Ureter (tissue), 1 donor: ENCODE data around the gene HBS1L. TPM values are rescaled to one million over a fixed set of nuclear protein-coding genes. Genes with fewer than 3 reads are reported as not detected.

Experiments used
- DNase-seq: peaks from one replicate; pipeline ENCODE4 v3.0.0-alpha.2; 2020; ENCODE audit warnings: low spot score
- total RNA-seq: library from RNA; stranded (reverse); gene quantifications from one replicate; pipeline ENCODE4 v1.2.4, GENCODE V29; 2023
- donor health status: DM: yes; HTN: yes; CAD: no.

Gene HBS1L
- total RNA-seq, 1 donor from 2014 or later: 61.2 TPM

DNA sequence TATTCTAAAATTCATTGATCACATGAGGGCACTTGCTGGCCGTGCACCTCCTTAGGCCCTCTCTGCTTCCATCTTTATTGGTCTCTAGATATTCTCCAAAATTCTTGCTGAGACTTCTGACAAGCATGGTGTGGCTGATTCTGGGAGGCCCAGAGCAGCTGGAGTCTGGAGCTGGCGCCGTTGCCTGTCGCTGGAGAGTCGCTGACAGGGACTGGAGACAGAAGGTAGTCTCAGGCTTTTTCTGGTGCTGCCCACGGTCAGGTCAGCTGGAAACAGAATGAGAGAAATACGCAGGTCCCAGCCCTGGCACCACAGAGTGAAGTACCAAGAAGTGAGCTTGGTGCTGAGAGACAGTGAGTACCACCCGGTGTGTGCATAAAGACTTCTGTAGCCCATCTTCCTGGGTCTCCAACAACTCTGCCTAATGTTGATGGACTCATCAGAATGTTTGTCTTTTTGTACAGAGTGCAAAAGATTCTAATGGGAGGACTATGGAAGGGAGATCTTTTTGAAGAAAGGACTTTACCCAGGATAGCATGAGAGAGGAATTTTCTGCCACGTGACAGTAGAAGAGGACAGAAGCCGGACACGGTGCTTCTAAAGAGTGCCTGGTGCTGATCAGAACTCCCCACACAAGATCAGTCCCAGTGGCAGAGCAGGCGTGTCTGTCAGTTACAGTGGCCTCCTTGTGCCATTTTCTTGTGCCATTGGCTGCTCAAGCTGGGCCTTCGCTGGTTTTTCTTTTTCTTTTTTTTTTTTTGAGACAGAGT, 102.9 kb downstream of the HBS1L start:
- DNase-seq: no peak

DNA sequence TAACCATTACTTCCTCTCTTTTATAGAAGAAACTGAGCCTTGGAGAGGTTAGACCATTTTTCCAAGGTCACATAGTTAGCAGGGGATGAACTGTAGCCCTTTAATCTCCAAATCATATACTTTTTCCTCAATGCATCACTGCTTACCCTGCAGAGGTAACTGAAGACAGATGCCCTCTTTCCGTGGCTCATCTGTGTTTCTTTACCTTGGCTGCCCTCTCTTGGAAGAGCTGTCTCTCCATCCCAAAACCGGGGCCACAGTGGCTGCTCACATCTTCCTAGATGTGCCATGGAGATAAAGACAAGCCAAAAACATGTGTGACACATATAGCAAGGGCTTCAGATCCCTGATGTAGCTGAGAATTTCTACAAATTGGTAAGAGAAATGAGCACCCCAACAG, 104.1 kb downstream of the HBS1L start:
- no peak for DNase-seq

- no peak for DNase-seq
These were observed 104.7 kb downstream of the HBS1L start, which contains the start of gene ALDH8A1 for GRCh38 chr6:134949927-134950326. Gene ALDH8A1, minus strand, starts transcription at chr6:134950101. Its CDS starts 48 bp downstream, at chr6:134950053.

- DNase-seq: no peak
These were observed 105.9 kb downstream of the HBS1L start for GRCh38 chr6:134948691-134949090.

- DNase-seq: no peak
These were observed 106.5 kb downstream of the HBS1L start for GRCh38 chr6:134948142-134948541.

DNA sequence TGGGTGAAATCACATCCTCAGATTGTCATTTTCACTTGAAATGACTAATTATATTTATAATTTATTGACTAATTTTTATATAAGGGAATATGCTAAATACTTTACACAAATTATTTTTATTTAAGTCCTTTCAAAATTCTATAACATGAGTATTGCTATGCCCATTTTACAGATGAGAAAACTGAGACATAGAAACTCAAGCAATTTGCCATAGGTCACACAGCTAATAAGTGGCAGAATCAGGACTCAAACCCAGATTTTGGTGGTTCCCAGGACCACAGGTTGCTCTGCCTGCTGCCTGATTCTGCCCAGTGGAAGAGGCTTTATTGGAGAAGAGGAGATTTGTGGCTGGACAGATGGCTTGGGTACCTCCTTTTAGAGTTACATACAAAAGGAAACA, 109.6 kb downstream of the HBS1L start:
- DNase-seq: no peak

DNA sequence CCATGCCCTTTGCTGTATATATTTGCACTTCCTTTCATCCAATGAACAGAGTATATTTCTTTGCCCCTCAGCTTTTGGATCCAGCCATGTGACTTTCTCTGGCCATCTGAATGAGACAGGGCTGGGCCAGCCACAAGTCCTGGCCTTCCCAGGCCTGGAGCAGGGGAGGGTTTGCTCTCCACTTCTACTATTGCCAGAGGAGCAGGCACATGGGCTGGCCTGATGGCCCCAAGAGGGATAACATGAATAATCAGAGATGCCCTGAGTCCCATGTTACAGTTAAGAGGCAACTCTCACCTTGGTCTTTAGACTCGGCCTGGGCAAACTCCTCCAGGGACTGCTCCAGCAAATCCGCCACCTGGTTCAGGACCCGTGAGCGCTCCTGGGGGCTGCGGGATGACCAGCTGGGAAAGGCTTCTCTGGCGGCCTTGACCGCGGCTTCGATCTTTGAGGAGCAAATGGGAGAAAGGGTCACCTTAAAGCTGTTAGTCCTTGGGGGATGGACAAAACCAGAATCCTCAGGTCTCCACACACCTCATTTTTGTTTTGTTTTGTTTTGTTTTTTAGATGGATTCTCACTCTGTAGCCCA, 111.0 kb downstream of the HBS1L start:
- DNase-seq: no peak

DNA sequence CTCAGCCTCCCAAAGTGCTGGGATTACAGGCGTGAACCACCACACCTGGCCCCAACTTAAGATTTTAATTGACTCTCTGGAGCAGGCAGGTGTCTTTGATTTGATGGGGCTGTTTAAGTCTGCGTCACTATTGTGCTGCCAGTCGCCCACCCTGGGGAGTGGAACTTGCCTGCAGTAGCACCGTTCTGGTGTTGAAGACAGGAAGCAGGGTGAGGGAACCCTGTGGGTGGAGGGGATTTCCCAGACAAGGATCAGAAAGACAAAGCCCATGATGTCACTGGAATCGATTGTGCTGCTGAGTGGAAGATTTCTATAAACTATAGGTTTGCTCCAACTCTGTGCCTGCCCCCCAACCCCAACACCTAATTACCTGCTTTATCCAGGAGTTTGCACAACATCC, 115.7 kb downstream of the HBS1L start:
- no peak for DNase-seq

GRCh38 chr6:134937426-134937825, 117.2 kb downstream of the HBS1L start:
- no peak for DNase-seq

DNA sequence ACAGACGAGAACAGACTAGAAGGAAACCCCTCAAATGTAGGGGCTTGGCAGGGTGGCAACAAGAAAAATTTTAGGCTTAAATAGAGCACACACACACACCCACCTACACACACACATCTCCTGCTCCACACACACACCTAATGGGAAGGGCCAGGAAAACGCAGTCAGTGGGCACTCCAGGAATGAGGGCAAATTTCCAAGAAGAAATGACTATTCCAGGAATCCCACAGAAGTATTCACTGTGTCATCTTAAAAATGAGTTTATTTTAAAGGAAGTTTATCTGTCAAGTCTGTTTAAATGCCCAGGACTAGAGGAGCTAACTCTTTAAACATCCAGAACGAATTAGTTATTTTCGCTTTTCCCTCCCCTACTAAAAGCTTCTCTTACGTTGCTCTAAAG, 117.7 kb downstream of the HBS1L start:
- DNase-seq: no peak

- no peak for DNase-seq
These were observed 118.1 kb downstream of the HBS1L start for GRCh38 chr6:134936476-134936875.

DNA sequence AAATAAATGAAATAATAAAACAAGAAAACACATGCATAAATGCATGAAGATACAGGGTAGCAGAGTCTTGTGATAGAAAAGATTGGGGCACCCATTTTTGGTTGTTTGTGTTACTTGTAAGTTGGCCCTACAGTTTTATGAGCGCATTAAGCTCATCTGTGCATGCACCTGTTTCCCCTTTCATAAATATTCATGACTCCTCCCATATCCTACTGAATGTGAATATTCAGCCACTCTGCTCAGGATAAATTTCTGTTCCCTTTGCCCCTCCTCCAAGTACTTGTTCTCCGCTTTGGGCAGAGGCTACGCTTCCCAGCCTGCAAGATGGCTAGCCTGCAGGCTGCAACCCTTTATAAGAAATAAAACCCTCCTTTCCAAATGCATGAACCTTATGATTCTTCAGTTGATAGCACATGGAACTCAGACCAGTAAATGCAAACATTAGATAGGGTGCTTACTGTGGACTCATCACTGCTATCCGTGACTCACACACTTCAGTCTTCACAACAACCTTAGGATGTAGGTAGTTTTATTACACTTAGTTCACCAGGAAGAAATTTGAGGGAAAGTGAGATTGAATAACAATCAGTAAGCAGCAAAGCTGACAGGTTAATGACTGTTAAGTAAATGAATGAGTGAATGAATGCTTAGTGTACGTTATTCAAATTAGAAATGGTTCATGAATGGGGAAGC, 119.7 kb downstream of the HBS1L start:
- no peak for DNase-seq

DNA sequence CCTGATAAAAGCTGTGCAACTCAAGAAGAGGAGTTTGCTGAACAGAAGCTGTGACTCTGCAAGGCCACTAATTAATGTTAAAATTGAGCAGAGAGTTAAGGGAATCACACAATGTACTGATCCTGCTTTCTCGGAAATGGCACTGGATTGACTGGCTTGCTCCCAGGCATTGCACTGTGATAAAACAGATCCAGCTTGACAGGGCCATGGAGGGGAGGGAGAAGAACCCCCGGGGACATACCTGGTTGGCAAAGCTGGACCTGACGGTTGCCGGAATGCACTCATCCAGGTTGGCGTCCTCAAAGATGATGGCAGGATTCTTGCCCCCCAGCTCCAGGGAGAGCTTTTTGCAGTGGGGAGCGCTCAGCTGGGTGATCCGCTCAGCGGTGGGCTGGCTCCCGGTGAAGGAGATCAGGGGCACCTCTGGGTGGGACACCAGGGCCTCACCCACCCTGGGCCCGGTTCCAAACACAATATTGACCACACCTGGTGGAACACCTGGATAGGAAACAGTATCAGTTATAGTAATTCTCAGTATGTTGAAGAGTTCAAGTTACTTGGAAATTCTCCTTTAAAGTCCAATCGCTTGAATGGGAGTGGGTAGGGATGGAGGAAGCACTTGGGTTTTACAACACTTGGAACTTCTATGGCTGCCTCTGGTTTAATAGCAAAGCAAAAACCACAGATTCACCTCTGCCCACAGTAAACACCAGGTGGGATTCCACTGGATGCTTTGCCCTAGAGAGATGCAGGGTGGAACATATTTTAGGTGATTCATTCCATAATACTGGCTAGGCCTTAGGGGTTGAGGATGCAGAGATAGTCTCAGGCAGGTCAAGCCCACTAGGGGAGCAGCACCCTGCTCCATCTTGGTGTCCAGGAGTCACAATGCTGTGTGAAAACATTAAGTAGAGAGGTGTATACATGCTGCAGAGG, 121.8 kb downstream of the HBS1L start:
- DNase-seq: no peak

- DNase-seq: no peak
These were observed 122.5 kb downstream of the HBS1L start for GRCh38 chr6:134932098-134932497.

DNA sequence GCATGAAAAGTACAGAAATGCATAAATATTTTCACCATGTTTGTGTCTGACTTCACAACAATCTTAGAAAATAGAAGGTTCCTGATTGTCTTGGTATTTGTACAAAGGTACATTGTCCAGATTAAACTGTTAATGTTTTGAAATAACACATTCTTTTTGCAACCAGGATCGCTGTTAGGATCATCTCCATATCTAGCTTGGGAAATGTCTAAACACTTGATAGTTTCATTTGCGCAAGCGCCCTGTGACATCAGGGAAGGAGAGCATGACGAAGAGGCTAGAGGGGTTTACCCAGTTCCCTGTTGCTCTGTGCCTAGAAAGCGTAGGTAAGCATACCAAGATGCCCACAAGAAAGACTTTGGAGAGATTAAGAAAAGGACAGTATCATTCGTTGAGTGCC, 124.2 kb downstream of the HBS1L start:
- no peak for DNase-seq

GRCh38 chr6:134928151-134928900, 126.3 kb downstream of the HBS1L start:
- no peak for DNase-seq

DNA sequence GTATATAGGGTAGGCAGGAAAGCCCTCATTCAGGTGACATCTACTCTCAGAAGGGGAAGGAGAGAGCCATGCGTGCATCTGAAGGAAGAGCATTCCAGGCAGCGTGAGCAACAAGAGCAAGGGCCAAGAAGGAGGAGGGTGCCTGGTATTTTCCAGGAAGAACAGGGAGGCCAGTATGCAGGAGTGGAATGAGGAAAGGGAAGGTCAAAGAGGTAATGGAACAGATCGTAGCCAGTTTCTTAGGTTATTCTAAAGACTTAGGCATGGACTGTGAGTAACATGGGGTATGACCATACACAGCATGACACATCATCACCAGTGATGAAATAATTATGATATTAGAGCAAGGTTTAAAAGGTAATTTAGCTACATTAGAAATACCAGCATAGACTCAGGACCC, 128.8 kb downstream of the HBS1L start:
- no peak for DNase-seq

- DNase-seq: no peak
These were observed 132.8 kb downstream of the HBS1L start for GRCh38 chr6:134921721-134922261.

DNA sequence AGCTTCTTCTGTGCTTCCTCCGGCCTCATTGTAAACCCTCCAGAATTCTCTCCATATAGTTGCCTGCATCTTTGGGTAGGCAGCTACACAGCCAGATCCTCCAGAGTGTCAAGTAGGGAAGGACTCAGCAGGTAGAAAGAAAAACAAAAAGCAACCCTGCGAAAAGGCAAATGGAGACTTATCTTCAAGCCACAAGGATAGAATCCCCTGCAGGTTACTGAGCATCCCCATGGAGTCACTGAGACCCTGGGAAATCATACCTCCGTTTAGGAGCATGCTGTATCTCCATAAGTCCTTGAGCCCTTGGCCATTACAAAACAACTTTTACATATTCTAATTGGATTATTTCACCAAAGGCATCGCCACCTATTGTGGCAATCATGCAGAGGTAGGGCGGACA, 133.3 kb downstream of the HBS1L start:
- DNase-seq: no peak

DNA sequence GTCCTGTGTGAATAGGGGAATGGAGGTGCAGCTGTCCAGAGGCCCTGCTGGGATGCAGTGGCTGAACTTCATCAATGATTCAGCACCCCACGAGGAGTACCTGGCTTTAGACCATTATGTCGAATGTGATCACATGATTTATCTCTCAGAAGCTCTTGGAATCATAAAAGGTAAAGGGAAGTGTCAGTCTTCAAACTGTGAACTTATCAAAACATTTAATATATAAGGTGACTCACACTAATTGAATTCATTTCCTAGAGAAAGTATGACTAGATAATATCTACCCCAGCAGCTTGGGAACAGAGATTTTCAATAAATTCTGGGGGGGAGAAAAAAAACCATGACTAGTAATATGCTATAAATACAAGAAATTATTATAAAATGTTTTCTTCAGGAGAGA, 134.2 kb downstream of the HBS1L start:
- no peak for DNase-seq

DNA sequence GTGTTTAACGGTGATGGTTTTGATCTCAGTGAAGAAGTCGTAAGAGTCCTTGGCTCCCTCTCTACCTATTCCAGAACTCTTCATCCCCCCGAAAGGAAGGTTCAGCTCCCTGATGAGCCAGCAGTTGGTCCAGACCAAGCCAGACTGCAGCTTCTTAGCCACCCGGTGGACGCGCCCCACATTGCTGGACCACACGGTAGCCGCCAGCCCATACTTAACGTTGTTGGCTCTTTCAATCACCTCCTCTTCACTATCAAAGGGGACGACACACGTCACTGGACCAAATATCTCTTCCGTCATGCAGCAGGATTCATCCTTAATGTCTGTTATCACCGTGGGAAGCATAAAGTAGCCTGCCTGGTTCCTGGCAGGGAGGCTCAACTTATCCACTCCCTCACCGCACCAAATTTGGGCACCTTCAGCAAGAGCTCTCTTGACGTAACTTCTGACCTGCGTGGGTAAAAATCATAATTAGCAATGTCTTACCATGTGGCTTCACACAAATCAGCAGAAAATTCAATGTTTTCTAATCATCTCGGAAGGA, 136.1 kb downstream of the HBS1L start:
- no peak for DNase-seq
